HUES64 (cell line): ENCODE measurements around the gene HHIP.

Experiments used
- H3K27ac ChIP-seq: 2 replicates; pipeline ENCODE4 v1.7.0; 2013; ENCODE audit warnings: low read depth, low read length, inconsistent platforms
- H3K27me3 ChIP-seq: 2 replicates; pipeline ENCODE4 v1.6.1; 2013; ENCODE audit warnings: mild to moderate bottlenecking, low read length; ENCODE audit not compliant: insufficient read depth
- H3K36me3 ChIP-seq: 2 replicates; pipeline ENCODE4 v1.6.1; 2013; ENCODE audit warnings: mild to moderate bottlenecking, low read length; ENCODE audit not compliant: insufficient read depth
- H3K4me1 ChIP-seq: 2 replicates; pipeline ENCODE4 v1.6.1; 2013; ENCODE audit warnings: mild to moderate bottlenecking, low read length, moderate library complexity; ENCODE audit not compliant: insufficient read depth
- H3K4me3 ChIP-seq: 2 replicates; pipeline ENCODE4 v1.5.1; 2013; ENCODE audit warnings: mild to moderate bottlenecking, low read length, moderate library complexity
- H3K9ac ChIP-seq: 2 replicates; pipeline ENCODE4 v1.6.1; 2013; ENCODE audit warnings: mild to moderate bottlenecking, low read depth, low read length
- H3K9me3 ChIP-seq: 2 replicates; pipeline ENCODE4 v1.6.1; 2013; ENCODE audit warnings: low read depth, low read length; ENCODE audit not compliant: insufficient read depth
- WGBS: fragments of 150-250, 120-280 bp; methylation state at CpG from one replicate; pipeline ENCODE4 v1.1.7; 2013; ENCODE audit warnings: missing lambda C conversion rate; 5-methylcytosine and 5-hydroxymethylcytosine counted together

HHIP gene

DNA sequence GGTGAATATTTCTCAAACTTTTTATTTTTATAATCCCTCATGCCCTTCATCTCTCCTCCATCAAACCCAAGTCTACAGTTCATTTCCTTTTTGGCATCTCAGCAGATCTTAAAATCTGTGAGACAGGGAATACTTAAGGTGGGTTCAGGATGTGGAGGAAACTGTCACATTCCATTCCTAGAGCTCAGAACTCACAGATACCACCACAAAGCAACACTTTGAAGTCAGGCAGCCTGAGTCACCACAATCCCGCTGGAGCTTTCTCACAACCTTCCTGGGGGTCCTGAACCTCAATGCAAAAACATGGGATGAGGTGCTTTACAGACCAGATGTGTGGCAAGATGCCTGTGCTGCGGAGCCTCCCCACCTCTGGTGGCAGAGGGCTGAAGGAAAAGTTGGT, 63.2 kb downstream of the HHIP start:
- Histone ChIP-seq H3K4me1 (peaks cover 51% of the 10 kb centered on the region), H3K4me3 (no peak overlapping the region), H3K27ac (no peak overlapping the region), H3K36me3 (no peaks in the 10 kb centered on the region), H3K9ac (no peak overlapping the region), H3K27me3 (no peaks in the 10 kb centered on the region), H3K9me3 (no peaks in the 10 kb centered on the region)
- 47% methylated on average over 2 of the region's 2 CpGs for WGBS

DNA sequence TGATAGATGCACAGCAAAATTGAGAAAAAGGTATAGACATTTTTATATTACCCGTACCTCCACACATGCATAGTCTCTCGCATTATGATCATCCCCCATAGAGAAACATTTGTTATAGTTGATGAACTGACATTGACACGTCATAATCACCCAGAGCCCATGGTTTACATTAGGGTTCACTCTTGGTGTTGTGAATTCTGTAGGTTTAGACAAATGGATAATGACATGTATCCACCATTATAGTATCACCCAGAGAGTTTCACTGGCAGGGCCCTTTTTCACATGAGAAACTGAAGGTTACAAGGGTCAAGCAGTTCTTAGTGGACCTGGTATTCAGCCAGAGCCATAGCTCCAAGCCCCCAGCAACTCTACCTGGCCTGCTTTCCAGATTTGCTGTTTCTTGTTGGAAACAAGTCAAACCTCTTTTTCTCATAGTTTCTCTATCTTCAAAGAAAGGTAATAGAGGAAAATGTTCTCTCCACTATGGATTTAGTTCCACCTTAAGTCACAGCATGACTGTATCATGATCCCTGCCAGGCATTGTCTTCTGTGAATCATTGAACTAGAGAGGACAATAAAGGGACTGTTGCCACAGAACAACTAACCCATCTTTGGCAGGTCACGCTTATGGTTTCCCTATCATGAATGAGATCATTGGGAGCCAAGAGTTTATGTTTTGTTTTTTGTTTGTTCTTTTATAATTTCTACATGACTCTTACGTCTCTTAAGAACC, 64.0 kb downstream of the HHIP start:
- Histone ChIP-seq H3K9ac (no peak overlapping the region), H3K9me3 (no peaks in the 10 kb centered on the region), H3K27ac (no peak overlapping the region), H3K4me1 (peaks cover 51% of the 10 kb centered on the region), H3K4me3 (no peak overlapping the region), H3K27me3 (no peaks in the 10 kb centered on the region), H3K36me3 (no peaks in the 10 kb centered on the region)
- 88% methylated on average over 4 of the region's 5 CpGs for WGBS

DNA sequence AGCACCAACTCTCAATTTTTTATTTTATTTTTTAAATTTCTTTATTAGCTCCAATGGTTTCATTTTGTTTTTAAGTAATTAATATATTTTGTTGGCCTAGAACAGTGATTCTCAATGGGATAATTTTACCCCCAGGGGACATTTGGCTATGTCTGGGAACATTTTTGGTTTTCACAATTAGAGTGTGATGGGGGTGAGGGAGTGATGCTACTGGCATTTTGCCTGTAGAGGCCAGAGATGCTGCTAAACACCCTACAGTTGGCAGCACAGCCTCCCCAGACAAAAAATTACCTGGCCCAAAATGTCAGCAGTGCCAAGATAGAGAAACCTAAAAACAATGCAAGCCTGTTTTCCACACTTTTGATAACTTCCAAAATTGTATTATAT, 64.6 kb downstream of the HHIP start:
- H3K9me3 ChIP-seq: no peaks in the 10 kb centered on the region
- no peak overlapping the region for H3K27ac ChIP-seq
- H3K36me3 ChIP-seq: no peaks in the 10 kb centered on the region
- peaks cover 51% of the 10 kb centered on the region for H3K4me1 ChIP-seq
- H3K27me3 ChIP-seq: no peaks in the 10 kb centered on the region
- no peak overlapping the region for H3K9ac ChIP-seq
- no peak overlapping the region for H3K4me3 ChIP-seq

DNA sequence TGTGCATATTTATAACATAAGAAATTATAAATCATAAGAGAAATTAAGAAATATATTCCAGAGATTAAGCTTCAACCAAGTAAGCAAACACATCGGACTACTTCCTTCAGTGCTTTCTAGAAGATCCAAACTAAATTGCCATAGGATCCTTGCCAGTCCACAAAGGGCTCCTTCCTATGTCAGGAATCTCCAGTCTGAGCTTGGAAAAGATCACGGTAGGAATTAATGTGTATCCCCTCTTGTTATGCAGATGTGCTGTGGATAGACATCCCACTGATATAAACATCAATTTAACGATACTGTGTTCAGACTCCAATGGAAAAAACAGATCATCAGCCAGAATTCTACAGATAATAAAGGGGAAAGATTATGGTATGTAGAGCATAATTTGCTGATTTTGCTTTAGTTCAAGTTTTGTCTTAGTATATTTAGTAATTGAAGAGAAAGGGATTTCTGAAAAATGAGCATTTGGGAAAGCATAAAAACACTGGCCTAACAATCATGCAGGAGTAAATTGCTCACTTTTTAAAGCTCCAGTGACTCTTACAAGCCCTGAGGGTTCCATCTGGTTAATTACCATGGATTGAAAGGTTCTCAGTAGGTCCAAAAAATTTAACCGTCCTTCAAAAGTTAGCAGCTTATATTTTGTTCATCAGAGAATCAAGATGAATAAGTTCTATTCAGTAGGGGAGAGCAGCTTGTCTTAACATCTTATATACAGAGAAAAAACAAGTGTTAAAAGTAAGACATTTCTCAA, 65.9 kb downstream of the HHIP start:
- Histone ChIP-seq H3K27me3 (no peaks in the 10 kb centered on the region), H3K36me3 (no peaks in the 10 kb centered on the region), H3K4me3 (no peak overlapping the region), H3K9me3 (no peaks in the 10 kb centered on the region), H3K27ac (no peak overlapping the region), H3K4me1 (peaks cover 38% of the 10 kb centered on the region; the same call in 1 of the 2 replicates), H3K9ac (no peak overlapping the region)
- 92% methylated on average over 3 of the region's 4 CpGs for WGBS

DNA sequence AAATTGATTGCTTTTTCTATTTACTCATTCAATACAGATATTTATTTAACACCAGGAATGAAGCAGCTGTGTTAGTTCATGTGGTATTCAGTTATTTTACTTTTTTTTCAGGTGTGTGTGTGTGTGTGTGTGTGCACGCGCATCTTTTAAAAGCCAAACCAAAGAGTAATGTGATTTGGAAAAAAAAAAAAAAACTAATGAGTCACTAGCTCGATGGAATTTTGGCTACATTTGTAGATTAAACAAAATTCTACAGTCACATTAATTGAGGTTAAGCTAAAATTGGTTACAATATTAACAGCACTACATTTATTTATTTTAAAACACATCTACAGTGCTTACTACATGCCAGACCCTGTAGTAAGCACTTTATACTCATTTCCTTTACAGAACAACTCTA, 66.8 kb downstream of the HHIP start:
- Histone ChIP-seq H3K9me3 (no peaks in the 10 kb centered on the region), H3K4me1 (peaks cover 38% of the 10 kb centered on the region; the same call in 1 of the 2 replicates), H3K4me3 (no peak overlapping the region), H3K9ac (no peak overlapping the region), H3K36me3 (no peaks in the 10 kb centered on the region), H3K27ac (no peak overlapping the region), H3K27me3 (no peaks in the 10 kb centered on the region)
- 63% methylated on average over 3 of the region's 3 CpGs for WGBS

DNA sequence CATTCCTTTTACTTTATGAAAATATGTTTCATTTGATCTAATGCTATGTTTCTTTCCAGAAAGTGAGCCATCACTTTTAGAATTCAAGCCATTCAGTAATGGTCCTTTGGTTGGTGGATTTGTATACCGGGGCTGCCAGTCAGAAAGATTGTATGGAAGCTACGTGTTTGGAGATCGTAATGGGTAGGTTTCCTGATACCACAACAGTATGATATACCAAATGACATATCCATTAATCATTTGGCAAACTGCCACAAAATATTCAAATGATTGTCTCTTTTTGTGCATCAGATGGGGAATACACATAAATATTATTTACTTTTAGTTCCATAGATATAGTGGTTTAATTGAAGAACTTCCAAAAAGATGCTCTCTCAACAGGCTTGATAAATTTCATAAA, 68.2 kb downstream of the HHIP start:
- H3K9me3 ChIP-seq: no peaks in the 10 kb centered on the region
- peaks cover 30% of the 10 kb centered on the region; the same call in 1 of the 2 replicates for H3K4me1 ChIP-seq
- no peaks in the 10 kb centered on the region for H3K36me3 ChIP-seq
- no peak overlapping the region for H3K4me3 ChIP-seq
- no peak overlapping the region for H3K27ac ChIP-seq
- no peak overlapping the region for H3K9ac ChIP-seq
- 100% methylated on average over 1 of the region's 3 CpGs for WGBS
- H3K27me3 ChIP-seq: no peaks in the 10 kb centered on the region

DNA sequence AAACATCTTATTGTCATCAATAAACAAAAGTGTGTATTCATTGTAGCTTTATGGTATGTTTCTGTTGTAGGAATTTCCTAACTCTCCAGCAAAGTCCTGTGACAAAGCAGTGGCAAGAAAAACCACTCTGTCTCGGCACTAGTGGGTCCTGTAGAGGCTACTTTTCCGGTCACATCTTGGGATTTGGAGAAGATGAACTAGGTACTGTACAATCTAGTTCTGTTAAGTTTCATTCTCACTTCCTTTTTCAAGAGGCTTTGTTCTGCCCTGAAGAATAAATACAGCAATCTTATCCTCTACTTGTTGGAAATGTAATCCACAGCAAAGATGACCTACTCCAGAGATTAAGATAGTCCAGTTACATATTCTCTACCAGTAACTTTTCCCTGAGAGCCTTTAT, 69.3 kb downstream of the HHIP start:
- H3K27me3 ChIP-seq: no peaks in the 10 kb centered on the region
- no peaks in the 10 kb centered on the region for H3K36me3 ChIP-seq
- 87% methylated on average over 2 of the region's 2 CpGs for WGBS
- no peak overlapping the region for H3K4me3 ChIP-seq
- no peak overlapping the region for H3K27ac ChIP-seq
- no peak overlapping the region for H3K9ac ChIP-seq
- H3K9me3 ChIP-seq: no peaks in the 10 kb centered on the region
- H3K4me1 ChIP-seq: peaks cover 22% of the 10 kb centered on the region; the same call in 1 of the 2 replicates

DNA sequence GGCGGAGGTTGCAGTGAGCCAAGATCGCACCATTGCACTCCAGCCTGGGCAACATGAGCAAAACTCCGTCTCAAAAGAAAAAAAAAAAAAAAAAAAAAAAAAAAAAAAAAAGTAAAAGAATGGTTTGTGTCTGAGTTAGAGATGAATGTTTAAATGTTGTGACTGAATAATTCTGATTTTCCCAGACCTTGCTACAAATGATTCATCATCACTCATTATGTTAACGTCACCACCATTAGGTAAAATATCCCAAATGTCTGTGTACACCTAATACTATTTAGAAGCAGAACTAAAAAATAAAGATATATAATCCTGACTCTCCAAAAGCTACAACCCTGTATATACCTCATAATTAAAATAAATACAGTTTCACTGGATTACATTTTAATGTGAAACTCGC, 70.8 kb downstream of the HHIP start:
- Histone ChIP-seq H3K27me3 (no peaks in the 10 kb centered on the region), H3K9me3 (no peaks in the 10 kb centered on the region), H3K4me1 (peaks cover 14% of the 10 kb centered on the region; the same call in 1 of the 2 replicates), H3K27ac (no peak overlapping the region), H3K4me3 (no peak overlapping the region), H3K36me3 (no peaks in the 10 kb centered on the region), H3K9ac (no peak overlapping the region)
- WGBS: 91% methylated on average over 5 of the region's 5 CpGs

DNA sequence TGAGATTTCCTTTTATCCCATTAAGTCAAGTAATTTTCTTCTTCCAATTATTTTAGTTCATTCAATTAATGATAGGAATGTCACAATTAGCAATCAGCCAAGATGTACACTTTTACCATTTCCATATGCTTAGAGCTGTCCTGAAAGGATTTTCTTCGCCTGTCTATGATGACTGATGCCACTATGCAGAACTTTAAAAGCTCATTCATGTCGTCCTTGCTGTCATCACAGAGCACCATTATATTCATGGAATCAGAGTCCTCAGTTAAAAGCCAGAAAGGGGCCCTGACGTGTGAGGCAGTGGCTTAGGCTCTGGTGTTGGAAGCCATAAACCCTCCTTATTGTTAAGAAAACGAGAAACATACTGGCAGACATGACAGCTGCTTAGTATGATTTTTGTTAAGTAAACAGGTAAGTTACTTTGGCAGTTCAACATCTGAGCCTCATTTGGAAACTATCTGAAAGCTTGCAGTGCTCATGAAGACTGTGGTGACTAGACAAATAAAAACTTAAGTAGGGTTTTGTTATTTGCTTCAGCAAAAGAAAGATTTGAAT, 73.1 kb downstream of the HHIP start:
- H3K4me3 ChIP-seq: no peak overlapping the region
- H3K27me3 ChIP-seq: no peaks in the 10 kb centered on the region
- WGBS: 87% methylated on average over 4 of the region's 4 CpGs
- H3K9ac ChIP-seq: no peak overlapping the region
- no peaks in the 10 kb centered on the region for H3K9me3 ChIP-seq
- H3K27ac ChIP-seq: no peak overlapping the region
- peaks cover 6% of the 10 kb centered on the region; the same call in 1 of the 2 replicates for H3K4me1 ChIP-seq
- H3K36me3 ChIP-seq: no peaks in the 10 kb centered on the region

DNA sequence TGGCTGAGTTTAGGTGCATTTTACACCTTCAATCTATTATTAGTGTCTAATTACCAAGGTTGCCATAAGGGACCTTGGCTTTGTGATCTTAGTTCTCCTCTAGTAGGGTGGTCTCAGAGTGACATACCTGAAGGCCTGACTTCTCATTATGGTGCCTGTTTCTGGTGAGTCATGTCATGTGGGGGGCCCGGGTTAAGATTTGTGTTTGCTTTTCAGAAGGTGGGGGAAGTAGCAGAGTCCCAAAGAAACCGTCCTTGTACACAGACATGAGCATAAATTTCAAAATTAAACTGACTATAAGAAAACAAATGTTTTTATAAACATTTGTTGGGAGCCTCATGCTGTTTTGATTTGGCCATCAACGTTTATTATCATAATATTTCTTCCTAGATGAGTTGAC, 74.5 kb downstream of the HHIP start:
- Histone ChIP-seq H3K9me3 (no peaks in the 10 kb centered on the region), H3K27ac (no peak overlapping the region), H3K4me1 (peaks cover 6% of the 10 kb centered on the region; the same call in 1 of the 2 replicates), H3K9ac (no peak overlapping the region), H3K36me3 (no peaks in the 10 kb centered on the region), H3K4me3 (no peak overlapping the region), H3K27me3 (no peaks in the 10 kb centered on the region)
- 77% methylated on average over 1 of the region's 3 CpGs for WGBS

DNA sequence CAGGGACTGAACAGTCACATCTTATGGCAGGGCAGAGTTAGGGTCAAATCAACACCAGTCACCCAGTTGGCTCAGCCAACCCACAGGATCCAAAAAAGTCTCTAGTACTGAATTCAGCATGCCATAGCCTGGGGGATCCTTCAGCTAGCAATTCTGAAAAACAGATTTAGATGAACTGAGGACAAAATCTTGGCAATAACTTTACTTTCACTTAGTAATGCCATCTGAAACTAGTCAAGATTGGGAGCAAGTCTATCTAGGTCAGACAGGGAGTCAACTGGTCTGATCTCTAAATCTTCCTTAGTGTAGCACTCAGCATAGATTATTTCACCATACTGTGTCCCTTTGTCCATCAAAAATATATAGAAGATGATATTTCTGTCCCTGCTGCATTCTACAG, 76.0 kb downstream of the HHIP start:
- no peak overlapping the region for H3K4me3 ChIP-seq
- H3K27me3 ChIP-seq: no peaks in the 10 kb centered on the region
- no peaks in the 10 kb centered on the region for H3K36me3 ChIP-seq
- peaks cover 6% of the 10 kb centered on the region; the same call in 1 of the 2 replicates for H3K4me1 ChIP-seq
- no peaks in the 10 kb centered on the region for H3K9me3 ChIP-seq
- no peak overlapping the region for H3K27ac ChIP-seq
- H3K9ac ChIP-seq: no peak overlapping the region
